OCI-LY3 (cell line): ENCODE results near the gene RARS2.

ENCODE experiments used
- H2AFZ ChIP-seq: fragments of 200-600, 300-600 bp; shearing (Covaris generic); 2 replicates; pipeline ENCODE4 v1.6.0; 2014; ENCODE audit warnings: antibody characterized with exemption, low read depth, low read length
- H3K27ac ChIP-seq: fragments of 200-600, 300-600 bp; sonication (generic); 2 replicates; pipeline ENCODE4 v1.5.1; 2014; ENCODE audit warnings: mild to moderate bottlenecking, low read length, moderate library complexity, mixed read lengths
- H3K27me3 ChIP-seq: fragments of 200-600, 300-600 bp; sonication (generic); 2 replicates; pipeline ENCODE4 v1.6.1; 2014; ENCODE audit warnings: low read depth, low read length, mixed read lengths
- H3K36me3 ChIP-seq: fragments of 200-600, 300-600 bp; sonication (generic); replicated peaks from 2 replicates; pipeline ENCODE3; 2014; ENCODE audit warnings: low read depth, low read length, mixed read lengths
- H3K4me1 ChIP-seq: fragments of 300-600, 200-600 bp; sonication (generic); 2 replicates; pipeline ENCODE4 v1.6.1; 2014; ENCODE audit warnings: low read length, mixed read lengths
- H3K4me2 ChIP-seq: fragments of 200-600, 300-600 bp; sonication (generic); 2 replicates; pipeline ENCODE4 v1.6.1; 2014; ENCODE audit warnings: low read length, mixed read lengths
- H3K4me3 ChIP-seq: fragments of 300-600, 200-600 bp; sonication (generic); 2 replicates; pipeline ENCODE4 v1.5.1; 2014; ENCODE audit warnings: antibody characterized with exemption, mild to moderate bottlenecking, low read length, moderate library complexity
- H3K79me2 ChIP-seq: fragments of 300-600, 200-600 bp; shearing (Covaris generic); 2 replicates; pipeline ENCODE4 v1.6.1; 2014; ENCODE audit warnings: mild to moderate bottlenecking, low read length, mixed read lengths
- H3K9ac ChIP-seq: fragments of 300-600, 200-600 bp; shearing (Covaris generic); 2 replicates; pipeline ENCODE4 v1.6.0; 2014; ENCODE audit warnings: mild to moderate bottlenecking, low read length, moderate library complexity
- H3K9me3 ChIP-seq: fragments of 200-600, 300-600 bp; shearing (Covaris generic); 2 replicates; pipeline ENCODE4 v1.6.1; 2014; ENCODE audit warnings: low read length, mixed read lengths; ENCODE audit not compliant: insufficient read depth
- H4K20me1 ChIP-seq: fragments of 200-600, 300-600 bp; sonication (generic); 2 replicates; pipeline ENCODE4 v1.6.1; 2016; ENCODE audit warnings: low read length, mixed read lengths; ENCODE audit not compliant: insufficient read depth
- CTCF ChIP-seq: fragments of 200-600, 300-600 bp; sonication (generic); IDR thresholded peaks from 2 replicates; pipeline ENCODE4 v1.5.1; 2014; ENCODE audit warnings: antibody characterized with exemption, low read length, low read depth
- EZH2phosphoT487 ChIP-seq: fragments of 200-600 bp; shearing (Covaris generic); IDR thresholded peaks from 2 replicates; pipeline ENCODE4 v1.6.1; 2018; ENCODE audit warnings: antibody characterized with exemption, mixed run types, low read depth

Gene RARS2

GRCh38 chr6:87483929-87484328 lies 105.9 kb downstream of the RARS2 start:
- H3K27ac ChIP-seq: no peak overlapping the region
- no peaks in the 10 kb centered on the region for H3K79me2 ChIP-seq
- H3K9me3 ChIP-seq: no peaks in the 10 kb centered on the region
- H3K36me3 ChIP-seq: no peaks in the 10 kb centered on the region
- no peak overlapping the region for H3K4me2 ChIP-seq
- no peaks in the 10 kb centered on the region for H3K27me3 ChIP-seq
- no peaks in the 10 kb centered on the region for H3K4me1 ChIP-seq
- TF ChIP-seq EZH2phosphoT487 (no peak), CTCF (peak; percentile 42)
- no peaks in the 10 kb centered on the region for H4K20me1 ChIP-seq
- H3K9ac ChIP-seq: no peak overlapping the region
- H3K4me3 ChIP-seq: no peak overlapping the region
- no peak overlapping the region for H2AFZ ChIP-seq

- no peak overlapping the region for H3K4me3 ChIP-seq
- H3K4me2 ChIP-seq: no peak overlapping the region
- H3K4me1 ChIP-seq: no peaks in the 10 kb centered on the region
- TF ChIP-seq CTCF (no peak), EZH2phosphoT487 (no peak)
- H3K79me2 ChIP-seq: no peaks in the 10 kb centered on the region
- no peaks in the 10 kb centered on the region for H3K27me3 ChIP-seq
- no peaks in the 10 kb centered on the region for H4K20me1 ChIP-seq
- no peak overlapping the region for H3K27ac ChIP-seq
- H3K9ac ChIP-seq: no peak overlapping the region
- H2AFZ ChIP-seq: no peak overlapping the region
- no peaks in the 10 kb centered on the region for H3K36me3 ChIP-seq
- no peaks in the 10 kb centered on the region for H3K9me3 ChIP-seq
Observed at GRCh38 chr6:87482366-87482765, 107.4 kb downstream of the RARS2 start.

- Histone ChIP-seq H3K36me3 (no peaks in the 10 kb centered on the region), H4K20me1 (no peaks in the 10 kb centered on the region), H3K4me2 (no peak overlapping the region), H3K27me3 (no peaks in the 10 kb centered on the region), H3K9me3 (no peaks in the 10 kb centered on the region), H2AFZ (no peak overlapping the region), H3K4me3 (no peak overlapping the region), H3K9ac (no peak overlapping the region), H3K79me2 (no peaks in the 10 kb centered on the region), H3K4me1 (peaks cover 3% of the 10 kb centered on the region), H3K27ac (no peak overlapping the region)
- TF ChIP-seq CTCF: no peak
- TF ChIP-seq EZH2phosphoT487: no peak
Observed at GRCh38 chr6:87481931-87482330, 107.9 kb downstream of the RARS2 start.

GRCh38 chr6:87473419-87473903 lies 116.3 kb downstream of the RARS2 start:
- Histone ChIP-seq H3K27ac (peak overlapping the region; percentile 40; the same call in 1 of the 2 replicates), H3K4me1 (peaks cover 11% of the 10 kb centered on the region), H3K27me3 (no peaks in the 10 kb centered on the region), H3K4me2 (peak overlapping the region; percentile 86), H3K36me3 (no peaks in the 10 kb centered on the region), H3K9me3 (no peaks in the 10 kb centered on the region), H3K9ac (peak overlapping the region; percentile 85), H4K20me1 (no peaks in the 10 kb centered on the region), H2AFZ (peak overlapping the region; percentile 98), H3K79me2 (no peaks in the 10 kb centered on the region), H3K4me3 (peak overlapping the region; percentile 90)
- TF ChIP-seq CTCF: no peak
- no peak for TF ChIP-seq EZH2phosphoT487
